NCI-H446 (cell line): Measurements from ENCODE around the gene C5orf58.

Experiments used
- DNase-seq, 2 experiments: peaks; one replicate each; lab custom pipeline; 2025; lab: John Stamatoyannopoulos, UW

The C5orf58 gene, protein sequence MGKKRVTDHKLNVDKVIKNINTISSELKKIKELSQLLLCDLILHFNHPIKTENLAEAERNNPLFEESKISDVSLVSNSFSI

DNA sequence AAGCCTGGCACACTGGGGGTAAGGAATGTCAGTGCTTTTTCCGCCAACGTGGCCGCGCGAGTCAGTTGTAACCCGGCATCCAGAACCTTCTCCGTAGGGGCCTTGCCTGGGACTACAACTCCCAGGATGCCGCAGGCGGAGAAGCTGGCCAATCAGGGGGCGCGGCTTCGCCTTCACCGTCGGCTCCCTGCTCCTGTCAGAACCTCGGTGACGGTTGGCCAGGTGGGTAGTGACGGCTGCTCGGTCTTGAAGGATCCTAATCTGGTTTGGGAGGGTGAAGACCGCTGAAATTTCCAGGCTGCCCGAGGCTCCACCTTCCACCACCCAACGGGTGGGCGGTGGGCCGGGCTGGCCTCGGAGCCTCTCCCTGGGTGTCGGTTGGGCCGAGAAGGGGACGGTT, at the start of gene C5orf58:
Gene C5orf58 (plus strand): TSS at position 200 of the 400 bp plus-strand sequence. CDS start 1,992 bp downstream, outside the sequence.
- DNase-seq: no peak

DNA sequence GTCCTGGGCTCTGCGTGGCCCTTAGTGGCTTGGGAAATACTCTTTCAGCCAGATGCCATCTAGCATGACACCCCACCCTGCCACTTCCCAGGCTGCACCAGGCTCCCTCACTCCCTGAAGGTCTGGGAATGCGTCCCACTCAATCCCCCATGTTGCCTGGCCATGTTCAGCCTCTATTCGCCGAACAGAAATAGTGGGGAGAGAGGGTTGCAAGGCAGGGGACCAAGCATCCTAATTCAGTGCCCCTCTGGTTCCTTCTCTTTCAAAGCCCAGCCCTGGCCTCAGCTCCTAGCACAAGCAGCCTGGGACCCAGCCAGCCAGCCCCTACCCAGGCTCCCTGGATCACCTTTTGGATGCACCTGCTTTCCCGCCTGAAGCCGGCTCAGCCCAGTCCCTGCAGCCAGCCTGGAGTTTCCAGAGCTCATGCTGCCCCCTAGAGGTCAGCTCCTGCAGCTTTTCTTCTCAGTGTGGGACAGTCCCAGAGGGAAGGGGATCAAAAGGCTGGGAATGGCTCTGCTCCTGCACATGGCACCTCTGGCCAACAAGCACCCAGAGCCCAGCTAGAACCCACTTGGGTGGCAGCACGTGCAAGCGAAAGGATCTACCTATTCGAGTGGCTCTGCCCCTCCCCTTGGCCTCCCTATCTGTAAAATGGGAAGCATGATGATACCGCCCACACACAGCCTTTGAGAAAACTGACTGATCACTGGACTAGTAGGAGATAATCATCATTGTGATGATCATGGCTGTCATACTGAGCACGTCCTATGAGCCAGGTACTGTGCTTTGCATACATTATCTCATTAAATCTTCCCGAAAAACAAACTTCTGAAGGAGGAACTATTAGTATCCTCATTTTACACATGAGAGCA, 48.7 kb upstream of the C5orf58 start:
- DNase-seq: peak; percentile 17 to 45

DNA sequence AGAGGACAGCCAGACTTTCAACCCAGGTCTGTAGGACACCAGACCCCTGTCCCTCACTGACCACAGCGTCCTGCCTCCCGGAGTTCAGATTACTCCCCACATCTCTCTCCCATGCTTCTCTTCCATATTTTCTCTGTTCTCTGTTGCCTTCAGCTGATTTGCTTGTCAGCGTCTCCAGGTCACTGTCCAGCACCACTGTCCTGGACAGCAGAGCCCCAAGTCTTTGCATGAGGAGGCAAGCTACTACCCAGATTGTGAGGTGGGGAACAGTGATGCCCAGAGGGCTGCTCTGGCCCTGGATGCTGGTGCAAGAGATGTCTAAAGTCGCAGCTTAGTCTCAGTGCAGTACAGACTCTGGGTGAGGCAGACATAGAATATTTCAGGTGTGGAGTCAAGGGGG, 48.0 kb upstream of the C5orf58 start:
- no peak for DNase-seq

DNA sequence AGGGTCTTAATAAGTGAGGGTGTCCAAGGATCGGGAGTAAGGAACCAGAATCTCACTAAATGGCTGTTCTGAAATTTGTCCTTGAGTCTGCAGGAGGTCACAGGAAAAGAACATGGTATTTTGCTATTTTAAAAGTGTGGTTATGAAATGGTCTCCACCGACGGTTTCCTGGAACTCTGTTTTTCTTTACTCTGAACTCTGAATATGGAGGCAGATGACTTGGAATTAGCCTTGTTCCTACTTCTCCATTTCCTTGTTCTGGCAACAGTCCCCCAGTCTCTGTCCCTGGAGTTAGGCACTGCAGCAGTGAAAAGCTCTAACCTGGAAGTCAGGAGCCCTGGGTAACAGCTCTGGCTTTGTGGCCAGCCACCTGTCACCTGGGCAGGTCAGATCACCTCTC, 46.6 kb upstream of the C5orf58 start:
- DNase-seq: no peak

DNA sequence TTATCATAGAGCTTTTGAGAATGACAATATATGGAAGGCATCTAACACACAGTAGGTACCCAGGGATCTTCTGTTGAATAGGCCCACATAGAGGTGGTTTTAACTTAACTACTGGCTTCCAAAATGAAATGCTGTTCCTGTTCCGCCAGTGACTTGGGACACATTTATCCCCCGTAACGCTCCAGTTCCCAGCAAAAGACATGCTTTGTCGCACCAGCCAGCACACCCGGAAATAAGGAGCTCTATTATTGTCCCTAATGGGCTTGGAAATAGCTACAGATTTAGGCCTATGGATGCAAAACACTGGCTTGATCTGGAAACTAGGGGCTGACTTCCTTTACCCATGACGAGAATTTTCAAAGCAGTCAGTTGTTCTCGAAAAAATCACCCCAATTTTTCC, 45.9 kb upstream of the C5orf58 start:
- DNase-seq: no peak

DNA sequence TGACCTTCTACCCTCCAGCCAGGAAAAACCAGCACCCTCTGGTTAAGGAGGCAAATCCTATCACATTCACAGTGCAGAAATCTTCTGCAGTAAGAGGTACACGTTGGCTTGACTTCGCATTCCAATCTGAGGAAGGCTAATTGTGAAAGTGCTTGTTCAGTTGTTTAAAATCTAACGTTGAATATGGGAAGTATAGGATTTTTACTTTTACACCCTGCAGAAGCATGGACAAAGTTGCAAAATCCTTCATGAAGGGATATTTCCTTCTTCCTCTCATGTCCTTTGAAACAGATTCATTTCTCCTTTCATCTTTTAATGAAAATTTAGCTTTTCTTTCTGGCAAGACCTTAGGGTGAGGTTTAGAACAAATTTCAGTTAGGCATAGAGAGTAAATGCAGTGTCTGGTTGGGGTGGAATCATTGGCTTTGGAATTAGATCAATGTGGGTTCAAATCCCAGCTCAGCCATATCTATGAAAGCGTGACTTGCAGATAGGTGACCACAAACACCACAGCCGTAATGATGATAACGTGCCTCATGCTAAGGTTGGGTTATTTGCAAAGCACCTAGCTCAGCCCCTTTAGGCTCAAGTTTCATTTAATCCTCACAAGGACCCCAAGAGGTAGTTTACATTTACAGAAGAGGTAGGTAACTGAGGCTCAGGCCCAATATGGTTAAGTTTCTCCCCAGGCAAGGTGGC, 42.2 kb upstream of the C5orf58 start:
- no peak for DNase-seq

DNA sequence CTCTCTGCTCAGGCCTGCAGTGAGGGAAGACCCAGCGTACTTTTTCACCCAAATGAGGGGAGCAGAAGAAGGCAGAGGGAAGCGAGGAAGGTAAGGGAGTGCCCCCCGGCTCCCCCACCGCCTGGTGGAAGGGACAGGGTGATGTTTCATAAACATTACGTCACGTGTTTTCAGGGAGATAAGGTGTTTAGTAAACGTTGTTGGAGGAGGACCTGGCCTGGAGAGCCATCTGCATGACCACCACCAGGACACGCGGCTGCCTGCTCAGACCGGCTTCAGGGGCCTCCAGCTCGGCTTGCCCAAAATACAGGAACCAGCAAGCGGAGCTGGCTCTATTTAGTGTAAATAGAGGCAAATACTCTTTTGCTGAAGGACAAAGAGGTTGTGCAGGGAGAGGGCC, 40.0 kb upstream of the C5orf58 start:
- no peak for DNase-seq

DNA sequence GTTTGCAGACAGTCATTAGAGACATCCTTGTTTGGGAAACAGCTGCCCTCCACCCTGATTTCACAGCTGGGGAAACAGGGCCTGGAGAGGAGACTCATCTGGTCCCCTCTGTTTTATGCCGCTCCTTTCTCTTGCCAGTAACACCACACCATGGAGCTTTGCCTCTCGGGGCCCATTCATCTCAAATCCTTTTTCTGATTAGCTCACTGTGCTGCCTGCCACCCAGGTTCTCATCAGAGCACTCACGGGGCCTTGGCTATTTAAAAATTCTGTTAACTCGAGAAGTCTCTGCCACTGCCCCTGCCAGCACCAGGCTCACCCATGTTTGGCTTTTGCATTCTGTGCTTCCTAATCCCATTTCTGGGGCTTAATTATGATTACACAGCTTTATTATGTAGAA, 36.8 kb upstream of the C5orf58 start:
- DNase-seq: no peak

DNA sequence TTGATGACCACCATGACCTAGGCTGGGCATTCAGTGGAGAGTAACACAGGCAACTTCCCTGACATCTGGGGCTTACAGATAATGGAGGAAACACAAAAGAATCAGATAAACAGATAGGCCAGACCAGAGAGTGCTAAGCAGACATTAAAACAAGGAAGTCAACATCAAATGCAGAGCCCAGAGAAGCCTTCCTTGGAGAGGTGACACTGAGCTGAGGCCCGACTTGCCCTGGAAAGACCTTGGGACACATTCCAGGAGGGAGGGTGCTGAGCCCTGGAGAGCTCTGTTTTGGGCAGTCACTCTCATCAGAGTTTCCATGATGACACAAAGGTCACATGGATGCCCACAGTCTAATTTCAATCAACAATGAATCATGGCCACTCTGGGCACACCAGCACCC, 31.9 kb upstream of the C5orf58 start:
- no peak for DNase-seq

DNA sequence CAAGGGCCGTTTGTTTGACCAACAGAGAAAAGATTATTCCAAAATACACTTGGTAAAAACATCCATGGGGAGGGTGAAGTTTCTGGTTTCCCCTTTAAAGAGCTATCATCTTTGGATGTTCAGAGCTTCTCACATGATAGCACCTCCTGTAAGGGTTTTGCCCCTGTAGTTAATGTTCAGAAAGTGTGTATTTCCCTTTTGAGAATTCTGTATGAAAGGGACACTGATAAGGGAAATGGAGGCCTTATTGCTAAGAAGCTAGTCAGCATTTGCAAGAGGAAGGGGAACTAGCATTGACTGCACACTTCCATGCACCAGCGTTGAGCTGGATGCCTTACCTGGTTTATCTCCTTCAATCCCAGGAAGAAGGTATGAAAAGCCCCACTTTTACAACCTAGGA, 31.5 kb upstream of the C5orf58 start:
- DNase-seq: no peak

DNA sequence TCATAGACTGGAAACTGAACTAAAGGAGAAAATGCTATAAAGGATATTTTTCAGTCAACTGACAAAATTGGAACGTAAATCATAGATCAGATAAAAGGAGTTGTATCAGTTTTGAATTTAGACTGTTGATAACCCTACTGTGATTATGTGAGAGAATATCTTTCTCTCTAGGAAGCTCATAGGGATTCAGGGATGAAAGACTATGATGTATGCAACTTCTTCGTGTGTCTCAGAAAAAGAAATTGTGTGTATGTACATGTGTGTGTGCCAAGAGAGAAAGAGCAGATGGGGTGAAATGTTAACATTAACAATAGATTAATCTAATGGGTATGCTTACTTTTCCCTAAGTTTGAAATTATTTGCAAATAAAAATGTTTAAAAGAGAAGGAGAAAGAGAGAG, 30.7 kb upstream of the C5orf58 start:
- DNase-seq: no peak

DNA sequence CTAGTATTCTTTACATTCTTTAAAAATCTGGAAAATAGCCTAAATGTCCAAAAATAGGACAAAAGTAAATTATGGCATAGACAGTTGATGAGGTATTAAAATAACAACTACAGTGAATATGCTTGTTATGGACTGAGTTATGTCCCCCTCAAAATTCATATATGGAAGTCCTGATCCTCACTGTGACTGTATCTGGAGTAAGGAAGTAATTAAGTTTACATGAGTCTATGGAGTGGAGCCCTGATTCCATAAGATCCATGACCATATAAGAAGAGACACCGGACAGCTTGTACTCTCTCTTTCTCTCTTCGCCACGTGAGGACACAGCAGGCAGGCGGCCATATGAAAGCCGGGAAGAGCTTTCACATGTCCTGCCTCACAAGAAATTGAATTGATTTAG, 28.6 kb upstream of the C5orf58 start:
- DNase-seq: no peak

DNA sequence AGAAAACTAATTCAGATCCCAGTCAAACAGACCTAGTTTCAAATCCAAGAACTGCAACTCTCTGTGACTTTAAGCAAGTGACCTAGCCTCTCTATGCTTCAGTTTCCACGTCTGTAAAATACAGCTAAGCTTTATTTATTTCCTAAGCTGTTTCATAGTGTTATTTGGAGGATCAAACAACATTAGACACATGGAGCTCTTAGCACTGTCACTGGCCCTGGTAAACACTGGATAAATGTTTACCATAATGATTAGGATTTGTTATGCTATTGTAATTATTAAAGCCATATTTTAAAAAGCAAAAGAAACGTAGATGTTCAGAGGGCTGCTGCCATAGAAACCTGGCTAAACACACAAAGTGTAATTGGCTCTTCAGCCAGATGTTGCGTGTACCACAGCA, 26.6 kb upstream of the C5orf58 start:
- DNase-seq: no peak

DNA sequence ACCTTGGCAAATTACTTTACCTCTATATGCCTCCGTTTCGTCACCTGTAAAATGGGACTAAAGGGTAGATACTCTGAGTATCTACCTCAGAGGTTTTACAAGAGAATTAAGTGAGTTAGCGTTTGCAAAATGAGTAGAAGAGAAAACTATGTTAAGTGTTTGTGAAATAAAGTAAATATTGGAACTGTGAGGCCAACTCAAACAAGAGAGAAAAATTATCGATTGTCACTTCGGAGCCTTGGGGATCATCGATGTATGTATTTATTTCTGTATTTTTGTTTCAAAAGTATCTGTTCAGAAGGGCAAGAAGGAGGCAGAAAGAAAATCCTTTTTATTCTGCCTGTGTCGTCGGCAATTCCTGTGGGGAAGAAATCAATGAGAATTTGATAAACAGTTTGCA, 25.8 kb upstream of the C5orf58 start:
- no peak for DNase-seq

DNA sequence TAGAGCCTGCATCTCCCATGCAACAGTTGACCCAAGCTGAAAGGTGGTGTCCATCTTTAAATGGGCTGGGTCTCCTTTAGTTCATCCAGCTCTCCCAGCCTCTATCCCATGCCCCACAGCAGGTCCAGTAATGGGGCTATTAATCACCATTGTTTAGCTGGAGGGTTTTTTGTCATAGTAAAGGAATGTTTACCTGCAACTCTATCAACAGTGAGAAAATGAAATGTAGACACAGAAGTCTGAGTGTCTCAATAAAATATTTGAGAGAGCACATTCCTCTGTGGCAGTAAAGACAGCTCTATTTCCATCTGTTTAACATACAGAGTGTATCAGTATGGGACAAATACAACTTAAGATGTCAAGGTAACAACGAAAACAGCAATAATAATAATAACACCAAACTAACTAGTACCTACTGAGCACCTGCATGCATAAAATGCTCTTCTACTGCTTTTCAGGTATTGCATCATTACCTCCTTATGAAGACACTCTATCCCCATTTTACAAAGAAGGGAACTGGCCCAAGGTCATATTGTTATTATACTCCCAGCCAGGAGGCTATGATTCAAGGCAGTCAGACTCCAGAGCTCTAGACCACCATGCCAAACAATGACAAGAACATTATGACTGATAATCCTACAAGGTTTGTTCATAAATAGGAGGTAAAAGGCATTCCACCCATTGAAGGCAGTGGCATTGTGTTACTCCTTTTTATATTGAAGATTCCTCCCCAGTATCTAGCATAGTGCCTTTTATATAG, 21.0 kb upstream of the C5orf58 start:
- no peak for DNase-seq

DNA sequence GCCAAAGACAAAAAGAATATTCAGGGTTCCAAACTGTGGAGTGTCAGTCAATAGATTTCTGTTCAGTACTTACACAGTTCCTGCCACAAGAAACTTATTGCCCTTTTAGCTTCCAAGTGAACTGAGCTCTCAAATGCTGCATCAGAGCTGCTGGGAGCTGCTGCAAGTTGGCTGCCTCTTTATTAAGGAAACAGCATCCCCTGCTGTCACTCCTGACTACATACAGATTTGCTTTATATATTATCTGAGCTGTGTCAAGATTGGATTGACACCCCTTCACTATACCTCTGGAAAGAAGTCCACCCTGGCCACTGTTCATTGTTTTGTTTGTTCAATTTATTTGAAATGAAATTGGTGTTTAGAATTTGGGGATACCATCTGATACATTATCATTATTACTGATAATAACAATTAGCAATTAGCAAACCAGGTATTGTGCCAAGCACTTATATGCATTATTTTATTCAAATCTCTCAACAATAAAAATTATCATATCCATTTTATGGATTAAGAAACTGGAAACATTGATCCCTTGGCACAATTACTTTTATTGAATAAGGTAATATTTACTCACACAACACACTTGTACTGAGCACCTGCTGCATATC, 16.4 kb upstream of the C5orf58 start:
- no peak for DNase-seq

DNA sequence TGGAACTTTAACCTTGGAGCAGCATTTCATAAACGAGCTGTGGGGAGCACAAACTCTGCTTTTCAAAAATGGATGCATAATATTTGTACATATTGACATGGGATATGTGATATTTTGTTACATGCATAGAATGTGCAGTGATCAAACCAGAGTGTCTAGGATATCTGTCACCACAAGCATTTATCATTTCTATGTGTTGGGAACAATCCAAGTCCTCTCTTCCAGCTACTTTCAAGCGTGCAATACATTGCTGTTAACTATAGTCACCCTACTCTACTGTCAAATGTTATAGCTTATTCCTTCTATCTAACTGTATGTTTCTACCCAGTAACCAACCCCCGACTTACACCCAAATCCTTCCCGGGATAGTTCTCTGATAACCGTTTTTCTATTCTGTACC, 15.0 kb upstream of the C5orf58 start:
- DNase-seq: no peak

DNA sequence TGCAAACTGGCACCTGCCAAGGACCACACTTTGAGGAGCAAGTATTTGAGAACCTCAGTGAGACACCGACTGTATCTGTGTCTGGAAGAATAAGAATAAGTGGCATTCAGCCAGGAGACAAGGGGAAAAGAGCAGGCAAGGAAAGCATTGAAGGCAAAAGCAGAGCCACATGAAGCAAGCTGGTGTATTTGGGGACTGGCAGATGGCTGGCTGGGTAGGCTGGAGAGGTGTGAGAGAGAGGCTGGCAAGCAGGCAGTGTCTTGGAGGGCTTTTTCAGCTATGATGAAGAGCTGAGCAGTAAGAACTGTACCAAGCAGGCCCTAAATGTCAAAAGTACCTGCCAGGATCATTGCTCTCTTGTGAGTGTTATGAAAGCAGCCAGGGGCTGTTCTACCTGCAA, 14.1 kb upstream of the C5orf58 start:
- no peak for DNase-seq

DNA sequence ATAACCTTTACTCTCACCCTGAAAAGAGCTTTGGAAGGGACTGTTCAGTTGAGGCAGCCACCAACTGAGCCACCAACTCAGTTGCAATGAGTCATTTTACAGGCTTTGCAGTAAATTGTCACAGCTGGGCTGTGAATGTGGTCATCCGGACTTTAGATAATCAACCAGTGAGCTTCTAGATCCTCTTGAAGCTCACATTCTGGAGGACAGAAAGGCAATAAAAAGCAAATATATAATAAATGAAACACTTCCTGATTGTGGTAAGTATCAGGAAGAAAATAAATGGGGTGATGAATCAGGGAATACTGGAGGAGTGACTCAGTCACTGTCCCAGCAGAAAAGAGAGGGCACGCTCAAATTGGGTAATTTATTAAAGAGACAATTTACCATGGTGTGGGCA, 13.2 kb upstream of the C5orf58 start:
- DNase-seq: no peak

DNA sequence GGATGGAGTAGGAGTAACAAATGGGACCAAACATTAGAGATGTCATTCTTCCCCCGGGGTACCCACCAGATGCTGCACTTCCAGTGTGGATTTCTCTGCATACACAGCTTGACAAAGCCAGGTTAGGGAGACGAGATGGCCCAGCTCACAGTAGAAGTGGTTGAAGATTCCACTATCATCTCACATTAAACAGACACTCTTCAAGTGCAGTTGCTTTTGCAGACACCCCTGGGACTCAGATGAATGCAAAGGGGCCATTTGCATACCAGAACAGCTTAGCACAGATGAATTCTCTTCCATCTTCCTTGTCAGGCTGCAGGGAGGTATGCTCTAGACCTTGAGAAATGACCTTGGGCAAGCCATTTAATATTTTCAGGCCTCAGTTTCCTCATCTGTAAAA, 12.6 kb upstream of the C5orf58 start:
- DNase-seq: no peak

DNA sequence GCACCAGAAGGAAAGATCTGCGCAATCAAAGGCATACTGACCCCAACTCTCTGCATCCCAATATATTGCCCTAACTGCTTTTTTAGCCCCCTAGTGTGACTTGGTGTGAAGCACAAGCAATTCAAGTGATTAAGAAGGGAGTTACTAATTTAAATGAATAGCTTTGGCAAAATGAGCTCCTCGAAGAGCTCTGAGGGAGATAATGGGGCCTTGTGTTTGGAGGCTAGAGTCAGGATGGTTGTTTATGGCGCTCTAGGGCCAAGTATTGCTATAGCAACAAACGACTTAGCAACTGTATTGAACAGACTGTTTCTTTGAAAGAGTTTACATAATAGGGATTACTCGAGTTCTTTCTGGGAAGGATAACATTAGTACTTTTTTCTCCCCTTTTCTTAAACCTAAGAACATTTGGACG, 11.5 kb upstream of the C5orf58 start:
- DNase-seq: no peak

DNA sequence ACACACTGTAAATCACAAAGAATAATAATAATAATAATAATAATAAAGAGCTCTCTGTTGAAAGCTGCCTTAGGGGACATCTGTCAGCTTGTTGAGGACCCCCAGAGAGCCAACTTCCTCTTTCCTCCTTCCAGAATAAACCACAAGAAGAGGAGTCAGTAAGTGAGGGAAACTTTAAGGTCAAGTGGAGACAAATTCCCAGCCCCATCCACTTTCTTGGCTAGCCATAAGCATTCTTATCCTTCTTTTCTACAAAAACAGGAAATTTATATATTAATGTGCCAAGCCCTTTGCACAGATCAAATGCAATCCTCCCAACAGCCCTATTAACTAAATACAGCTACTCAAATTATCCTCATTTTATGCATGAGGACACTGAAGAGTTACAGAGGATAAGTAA, 9.4 kb upstream of the C5orf58 start:
- DNase-seq: no peak
